ENCODE results near the gene CCDC188.

GRCh38 chr22:20129747-20130014, 21.2 kb downstream of the CCDC188 start:
- no peak for TF ChIP-seq EZH2 (IDR thresholded peaks at IDR 0.05; ENCODE audit: borderline replicate concordance, low read length)
- TF ChIP-seq, protein P1, sequence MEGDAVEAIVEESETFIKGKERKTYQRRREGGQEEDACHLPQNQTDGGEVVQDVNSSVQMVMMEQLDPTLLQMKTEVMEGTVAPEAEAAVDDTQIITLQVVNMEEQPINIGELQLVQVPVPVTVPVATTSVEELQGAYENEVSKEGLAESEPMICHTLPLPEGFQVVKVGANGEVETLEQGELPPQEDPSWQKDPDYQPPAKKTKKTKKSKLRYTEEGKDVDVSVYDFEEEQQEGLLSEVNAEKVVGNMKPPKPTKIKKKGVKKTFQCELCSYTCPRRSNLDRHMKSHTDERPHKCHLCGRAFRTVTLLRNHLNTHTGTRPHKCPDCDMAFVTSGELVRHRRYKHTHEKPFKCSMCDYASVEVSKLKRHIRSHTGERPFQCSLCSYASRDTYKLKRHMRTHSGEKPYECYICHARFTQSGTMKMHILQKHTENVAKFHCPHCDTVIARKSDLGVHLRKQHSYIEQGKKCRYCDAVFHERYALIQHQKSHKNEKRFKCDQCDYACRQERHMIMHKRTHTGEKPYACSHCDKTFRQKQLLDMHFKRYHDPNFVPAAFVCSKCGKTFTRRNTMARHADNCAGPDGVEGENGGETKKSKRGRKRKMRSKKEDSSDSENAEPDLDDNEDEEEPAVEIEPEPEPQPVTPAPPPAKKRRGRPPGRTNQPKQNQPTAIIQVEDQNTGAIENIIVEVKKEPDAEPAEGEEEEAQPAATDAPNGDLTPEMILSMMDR (conservative IDR thresholded peaks at IDR 0.05 in 1 of 2, IDR thresholded peaks at IDR 0.05 in 1 of 2; ENCODE audit: extremely low read depth in 1 of 2, insufficient read depth in 1 of 2, low read depth in 1 of 2, low read length in 2 of 2), result no peak

All from mammary epithelial cell (primary cell).